HEK293 (cell line): ENCODE data around the gene AHCYL2.

Experiments
- CTCF ChIA-PET: fragments of 350-600 bp; formaldehyde crosslinking; extraction: SDS; loops from one replicate; lab custom pipeline; 2021; ENCODE audit warnings: antibody characterized with exemption; lab: Yijun Ruan, JAX
- POLR2A ChIA-PET: fragments of 300-600 bp; formaldehyde crosslinking; extraction: SDS; loops from one replicate; lab custom pipeline; 2020; ENCODE audit warnings: antibody characterized with exemption, inconsistent platforms; lab: Yijun Ruan, JAX
- H3K27ac ChIP-seq: fragments of 200-500 bp; sonication (Bioruptor generic); 2 replicates; pipeline ENCODE4 v1.5.1; 2014; ENCODE audit warnings: low read depth, low read length, control low read depth, inconsistent platforms; ENCODE audit errors: extremely low read depth
- H3K36me3 ChIP-seq, 2 experiments: fragments of 200-500 bp in 1 of 2; sonication (Bioruptor generic) in 1 of 2; 1 replicate in 1 of 2; 2 replicates in 1 of 2; pipeline ENCODE4 v1.5.1; 2014 to 2017; ENCODE audit warnings: inconsistent platforms in 2 of 2, low read length in 2 of 2; ENCODE audit not compliant: control insufficient read depth in 2 of 2, insufficient read depth in 1 of 2
- H3K4me1 ChIP-seq: fragments of 200-500 bp; sonication (Bioruptor generic); 2 replicates; pipeline ENCODE4 v1.5.1; 2014; ENCODE audit warnings: mild to moderate bottlenecking, low read length, inconsistent platforms; ENCODE audit not compliant: control insufficient read depth, insufficient read depth
- H3K4me3 ChIP-seq: 2 replicates; pipeline ENCODE4 v1.5.1; 2011; ENCODE audit warnings: low read depth, mild to moderate bottlenecking, control low read depth, low read length, moderate library complexity
- H3K9me3 ChIP-seq: fragments of 200-500 bp; sonication (Bioruptor generic); 2 replicates; pipeline ENCODE4 v1.5.1; 2014; ENCODE audit warnings: low read depth, low read length, inconsistent platforms; ENCODE audit not compliant: control insufficient read depth, insufficient read depth
- ATF2 ChIP-seq: fragments of 450-650 bp; formaldehyde crosslinking; IDR thresholded peaks from 2 replicates; pipeline ENCODE4 v1.5.1; 2016; ENCODE audit warnings: missing biosample characterization, missing genetic modification characterization, low read depth
- BCL11B ChIP-seq: fragments of 450-650 bp; formaldehyde crosslinking; IDR thresholded peaks from 2 replicates; pipeline ENCODE4 v1.5.1; 2016; ENCODE audit warnings: low read depth, missing biosample characterization, missing genetic modification characterization
- FEZF1 ChIP-seq: fragments of 450-650 bp; formaldehyde crosslinking; IDR thresholded peaks from 2 replicates; pipeline ENCODE4 v1.5.1; 2016; ENCODE audit warnings: missing biosample characterization, missing genetic modification characterization
- SCRT1 ChIP-seq: fragments of 450-650 bp; formaldehyde crosslinking; IDR thresholded peaks from 2 replicates; pipeline ENCODE4 v1.5.1; 2016; ENCODE audit warnings: missing biosample characterization, missing genetic modification characterization, borderline replicate concordance
- ZBTB26 ChIP-seq: fragments of 450-650 bp; formaldehyde crosslinking; optimal IDR thresholded peaks from 2 replicates; pipeline ENCODE3; 2016; ENCODE audit warnings: missing biosample characterization, mild to moderate bottlenecking, missing genetic modification characterization
- ZBTB44 ChIP-seq: fragments of 450-650 bp; IDR thresholded peaks from 2 replicates; pipeline ENCODE4 v1.5.1; 2018; ENCODE audit warnings: missing biosample characterization, mild to moderate bottlenecking, missing genetic modification characterization
- ZBTB6 ChIP-seq: fragments of 450-650 bp; formaldehyde crosslinking; IDR thresholded peaks from 2 replicates; pipeline ENCODE4 v1.5.1; 2017; ENCODE audit warnings: missing biosample characterization, missing genetic modification characterization
- ZFHX2 ChIP-seq: fragments of 450-650 bp; formaldehyde crosslinking; conservative IDR thresholded peaks from 2 replicates; pipeline ENCODE4 v1.5.1; 2016; ENCODE audit warnings: missing biosample characterization, missing genetic modification characterization
- ZNF133 ChIP-seq: fragments of 450-650 bp; formaldehyde crosslinking; IDR thresholded peaks from 2 replicates; pipeline ENCODE4 v1.5.1; 2016; ENCODE audit warnings: missing biosample characterization, missing genetic modification characterization
- ZNF148 ChIP-seq: fragments of 450-650 bp; formaldehyde crosslinking; IDR thresholded peaks from 2 replicates; pipeline ENCODE4 v1.5.0; 2017; ENCODE audit warnings: missing biosample characterization, missing genetic modification characterization, borderline replicate concordance
- ZNF157 ChIP-seq: fragments of 450-650 bp; formaldehyde crosslinking; IDR thresholded peaks from 2 replicates; pipeline ENCODE4 v1.5.1; 2016; ENCODE audit warnings: missing biosample characterization, missing genetic modification characterization
- ZNF280D ChIP-seq: fragments of 450-650 bp; formaldehyde crosslinking; IDR thresholded peaks from 2 replicates; pipeline ENCODE4 v1.5.1; 2016; ENCODE audit warnings: missing biosample characterization, missing genetic modification characterization
- ZNF391 ChIP-seq: fragments of 450-650 bp; formaldehyde crosslinking; IDR thresholded peaks from 2 replicates; pipeline ENCODE4 v1.5.1; 2016; ENCODE audit warnings: low read depth, missing biosample characterization, missing genetic modification characterization, borderline replicate concordance
- ZNF433 ChIP-seq: fragments of 450-650 bp; formaldehyde crosslinking; IDR thresholded peaks from 2 replicates; pipeline ENCODE4 v1.5.1; 2016; ENCODE audit warnings: missing biosample characterization, missing genetic modification characterization, low read depth
- ZNF449 ChIP-seq: fragments of 450-650 bp; formaldehyde crosslinking; IDR thresholded peaks from 2 replicates; pipeline ENCODE4 v1.5.1; 2017; ENCODE audit warnings: missing biosample characterization, mild to moderate bottlenecking, missing genetic modification characterization, moderate library complexity
- ZNF513 ChIP-seq: fragments of 450-650 bp; IDR thresholded peaks from 2 replicates; pipeline ENCODE4 v1.5.1; 2018; ENCODE audit warnings: missing biosample characterization, missing genetic modification characterization
- ZNF558 ChIP-seq: fragments of 450-650 bp; formaldehyde crosslinking; IDR thresholded peaks from 2 replicates; pipeline ENCODE4 v1.5.1; 2016; ENCODE audit warnings: missing biosample characterization, missing genetic modification characterization
- ZNF585B ChIP-seq: fragments of 450-650 bp; formaldehyde crosslinking; IDR thresholded peaks from 2 replicates; pipeline ENCODE4 v1.5.1; 2016; ENCODE audit warnings: missing biosample characterization, missing genetic modification characterization
- ZNF843 ChIP-seq: fragments of 450-650 bp; formaldehyde crosslinking; IDR thresholded peaks from 2 replicates; pipeline ENCODE4 v1.5.1; 2016; ENCODE audit warnings: missing biosample characterization, missing genetic modification characterization
- ZSCAN18 ChIP-seq: fragments of 450-650 bp; formaldehyde crosslinking; IDR thresholded peaks from 2 replicates; pipeline ENCODE4 v1.5.1; 2016; ENCODE audit warnings: missing biosample characterization, missing genetic modification characterization

The AHCYL2 gene

GRCh38 chr7:129285111-129285510, 60.3 kb downstream of the AHCYL2 start:
- ChIA-PET POLR2A (no interaction called here), CTCF (interaction anchor here (0.5 to 5.0 kb wide), 6 partner anchors 12 to 74 kb away, joined by 3 to 34 read pairs (median 10); no protein-coding TSS in a partner anchor)
- Histone ChIP-seq H3K36me3 (no peaks in the 10 kb centered on the region; a peak in 1 of 3 replicates), H3K9me3 (no peaks in the 10 kb centered on the region), H3K4me3 (no peak overlapping the region), H3K27ac (no peak overlapping the region), H3K4me1 (no peaks in the 10 kb centered on the region)
- TF ChIP-seq ZNF558 (tag by site-specific recombination) (no peak), ZNF148 (tag by site-specific recombination) (no peak), ZNF433 (no peak), ZNF449 (tag by site-specific recombination) (no peak), BCL11B (tag by site-specific recombination) (no peak), ZNF513 (tag by site-specific recombination) (no peak), ZBTB44 (no peak), ZBTB6 (tag by site-specific recombination) (no peak), ZFHX2 (tag by site-specific recombination) (no peak), ATF2 (tag by site-specific recombination) (no peak), FEZF1 (tag by site-specific recombination) (no peak), ZNF391 (tag by site-specific recombination) (no peak), ZBTB26 (tag by site-specific recombination) (no peak), ZNF585B (tag by site-specific recombination) (no peak), ZNF843 (tag by site-specific recombination) (no peak), ZNF133 (tag by site-specific recombination) (no peak), SCRT1 (tag by site-specific recombination) (no peak), ZNF280D (tag by site-specific recombination) (no peak), ZSCAN18 (tag by site-specific recombination) (no peak), ZNF157 (no peak)
- TF ChIP-seq, all 188 proteins: peak for 0
